ENCODE results near the gene ZCCHC17. TPM values are rescaled to one million over a fixed set of nuclear protein-coding genes. Genes with fewer than 3 reads are reported as not detected.

ZCCHC17 gene
- total and polyA plus RNA-seq, 2 donors (not counting 1 experiment from before 2014, with no cell fraction given) = 14.1 to 20.3 TPM

GRCh38 chr1:31373897-31374486, 77.2 kb downstream of the ZCCHC17 start:
- peaks cover 0 to 19% (median 2%) of the 10 kb centered on the region in 4 experiments for H3K27me3 ChIP-seq (replicated peaks in 1 of 4; ENCODE audit: control extremely low read depth in 1 of 4, control insufficient read depth in 3 of 4, insufficient read depth in 4 of 4, low read length in 3 of 4)
- DNase-seq = no peak
- no peaks in the 10 kb centered on the region for H3K9me3 Mint-ChIP-seq (ENCODE audit: insufficient read depth)
- ATAC-seq (ENCODE audit: low read depth) = no peak
- peaks cover 8 to 17% of the 10 kb centered on the region in 2 donors for H3K4me1 ChIP-seq (ENCODE audit: control insufficient read depth in 2 of 2, insufficient read depth in 2 of 2, low read length in 2 of 2)
- POLR2A ChIA-PET = no interaction called here
- H3K27ac ChIP-seq (ENCODE audit: low read length in 2 of 2) = no peak overlapping the region
- peak overlapping the region; percentile 85 for H3K4me3 Mint-ChIP-seq
- H3K4me2 ChIP-seq (replicated peaks; ENCODE audit: low read depth, low read length, poor library complexity, severe bottlenecking) = peak overlapping the region; percentile 75
- no peaks in the 10 kb centered on the region for H3K79me2 ChIP-seq (ENCODE audit: control insufficient read depth, insufficient read depth, low read length)
- H3K4me1 Mint-ChIP-seq = peaks cover 18% of the 10 kb centered on the region
- no peaks in the 10 kb centered on the region for H3K9me3 ChIP-seq (ENCODE audit: control extremely low read depth in 1 of 3, control insufficient read depth in 2 of 3, insufficient read depth in 1 of 3, low read length in 2 of 3)
- peak overlapping the region; percentile 42 for H3K9ac ChIP-seq (ENCODE audit: low read length)
- H3K36me3 ChIP-seq (replicated peaks in 1 of 2; ENCODE audit: control extremely low read depth in 1 of 2, control insufficient read depth in 1 of 2, extremely low read depth in 1 of 2, insufficient read depth in 2 of 2, low read length in 1 of 2) = no peaks in the 10 kb centered on the region
- intact Hi-C loops (cut with micrococcal nuclease) = no loop called here
- TF ChIP-seq CTCF (IDR thresholded peaks at IDR 0.05) = no peak
- TF ChIP-seq EZH2 (IDR thresholded peaks at IDR 0.05; ENCODE audit: borderline replicate concordance, insufficient read depth, low read depth, low read length, poor library complexity, severe bottlenecking) = no peak
- CTCF ChIA-PET = interaction anchor here (0.9 to 1.5 kb wide), 3 partner anchors 10 to 20 kb away, joined by 3 to 11 read pairs (median 3); no protein-coding TSS in a partner anchor
- 0% methylated on average over 3 of the region's 11 CpGs for WGBS (ENCODE audit: insufficient coverage)
- no peak overlapping the region for H3K27ac Mint-ChIP-seq
- H2AFZ ChIP-seq (ENCODE audit: insufficient read depth, low read depth, low read length, poor library complexity, severe bottlenecking) = peak overlapping the region; percentile 32
- peaks cover 24% of the 10 kb centered on the region for H3K27me3 Mint-ChIP-seq
- H3K4me3 ChIP-seq (ENCODE audit: control extremely low read depth in 1 of 5, extremely low read depth in 1 of 5, insufficient read depth in 1 of 5, low read depth in 2 of 5, low read length in 4 of 5) = peak overlapping the region in 3 of 5 experiments; percentile 38 to 45 (median 43)
- H4K20me1 ChIP-seq (ENCODE audit: control insufficient read depth, insufficient read depth, low read length, poor library complexity, severe bottlenecking) = no peaks in the 10 kb centered on the region

GRCh38 chr1:31374511-31375196, 77.8 kb downstream of the ZCCHC17 start:
- H3K4me3 Mint-ChIP-seq = no peak overlapping the region
- no peak overlapping the region for H3K4me3 ChIP-seq (ENCODE audit: control extremely low read depth in 1 of 5, extremely low read depth in 1 of 5, insufficient read depth in 1 of 5, low read depth in 2 of 5, low read length in 4 of 5)
- ATAC-seq (ENCODE audit: low read depth) = no peak

More at GRCh38 chr1:31374511-31375196, 77.8 kb downstream of the ZCCHC17 start:
- no peak for TF ChIP-seq CTCF (IDR thresholded peaks at IDR 0.05)
- Histone ChIP-seq H3K79me2 (ENCODE audit: control insufficient read depth, insufficient read depth, low read length) (no peaks in the 10 kb centered on the region), H3K4me2 (replicated peaks; ENCODE audit: low read depth, low read length, poor library complexity, severe bottlenecking) (no peak overlapping the region), H4K20me1 (ENCODE audit: control insufficient read depth, insufficient read depth, low read length, poor library complexity, severe bottlenecking) (no peaks in the 10 kb centered on the region), H3K4me1 (ENCODE audit: control insufficient read depth in 2 of 2, insufficient read depth in 2 of 2, low read length in 2 of 2) (peaks cover 8 to 17% of the 10 kb centered on the region in 2 donors), H3K9ac (ENCODE audit: low read length) (no peak overlapping the region), H3K27ac (ENCODE audit: low read length in 2 of 2) (no peak overlapping the region), H3K9me3 (ENCODE audit: control extremely low read depth in 1 of 3, control insufficient read depth in 2 of 3, insufficient read depth in 1 of 3, low read length in 2 of 3) (no peaks in the 10 kb centered on the region), H2AFZ (ENCODE audit: insufficient read depth, low read depth, low read length, poor library complexity, severe bottlenecking) (no peak overlapping the region), H3K27me3 (replicated peaks in 1 of 4; ENCODE audit: control extremely low read depth in 1 of 4, control insufficient read depth in 3 of 4, insufficient read depth in 4 of 4, low read length in 3 of 4) (peaks cover 0 to 19% (median 2%) of the 10 kb centered on the region in 4 experiments), H3K36me3 (replicated peaks in 1 of 2; ENCODE audit: control extremely low read depth in 1 of 2, control insufficient read depth in 1 of 2, extremely low read depth in 1 of 2, insufficient read depth in 2 of 2, low read length in 1 of 2) (no peaks in the 10 kb centered on the region)
- H3K9me3 Mint-ChIP-seq (ENCODE audit: insufficient read depth) = no peaks in the 10 kb centered on the region
- no peak for DNase-seq
- H3K4me1 Mint-ChIP-seq = peaks cover 18% of the 10 kb centered on the region
- ChIA-PET CTCF (no interaction called here), POLR2A (no interaction called here)
- peaks cover 28% of the 10 kb centered on the region for H3K27me3 Mint-ChIP-seq
- no peak overlapping the region for H3K27ac Mint-ChIP-seq
- intact Hi-C loops (cut with micrococcal nuclease) = no loop called here
- 95% methylated on average over 5 of the region's 7 CpGs for WGBS (ENCODE audit: insufficient coverage)

All from B cell (primary cell).